ENCODE data around the gene IQCB1. TPM values are rescaled to one million over a fixed set of nuclear protein-coding genes. Genes with fewer than 3 reads are reported as not detected.
A peak's percentile ranks its signal among the peaks of the same experiment; 100 is the strongest.
"Not testable (repeated sequence)": the region's sequence is repeated elsewhere in the genome, so short reads cannot be mapped to it uniquely, and the experiment has no call there.

IQCB1 gene
- total RNA-seq, 1 experiment from 2014 or later, result 62.8 TPM

- Histone ChIP-seq H4K20me1 (ENCODE audit: insufficient read depth, low read depth, low read length) (no peaks in the 10 kb centered on the region), H3K4me1 (ENCODE audit: low read length) (peaks cover 10% of the 10 kb centered on the region; the same call in 1 of the 2 replicates), H3K4me2 (ENCODE audit: low read depth, low read length, poor library complexity, severe bottlenecking) (no peak overlapping the region), H3K9me3 (ENCODE audit: low read length) (no peaks in the 10 kb centered on the region), H3K36me3 (ENCODE audit: insufficient read depth, low read length) (peaks cover 76% of the 10 kb centered on the region), H3K9ac (ENCODE audit: low read length) (no peak overlapping the region), H3K27me3 (ENCODE audit: low read length) (no peaks in the 10 kb centered on the region), H3K9me2 (replicated peaks; ENCODE audit: insufficient read depth, low read length) (no peaks in the 10 kb centered on the region), H2AFZ (ENCODE audit: low read length) (no peak overlapping the region), H3K79me2 (ENCODE audit: low read length) (peaks cover 44% of the 10 kb centered on the region), H3K4me3 (ENCODE audit: low read length) (no peak overlapping the region), H3K27ac (ENCODE audit: low read length) (no peak overlapping the region)
- no peak for DNase-seq
These were observed 34.0 kb downstream of the IQCB1 start for GRCh38 chr3:121800906-121801305.

GRCh38 chr3:121796970-121797369 lies 37.9 kb downstream of the IQCB1 start:
- Histone ChIP-seq H3K4me1 (ENCODE audit: low read length) (peaks cover 43% of the 10 kb centered on the region), H3K27ac (ENCODE audit: low read length) (peak overlapping the region; percentile 10; the same call in 1 of the 2 replicates)

GRCh38 chr3:121794264-121794983 lies 40.4 kb downstream of the IQCB1 start:
- H3K27me3 ChIP-seq (ENCODE audit: low read length), result no peaks in the 10 kb centered on the region
- no peaks in the 10 kb centered on the region for H4K20me1 ChIP-seq (ENCODE audit: insufficient read depth, low read depth, low read length)
- no peak for DNase-seq
- no peaks in the 10 kb centered on the region for H3K9me2 ChIP-seq (replicated peaks; ENCODE audit: insufficient read depth, low read length)
- H3K9me3 ChIP-seq (ENCODE audit: low read length), result no peaks in the 10 kb centered on the region
- peak overlapping the region; percentile 66 for H3K4me2 ChIP-seq (ENCODE audit: low read depth, low read length, poor library complexity, severe bottlenecking)
- no peak overlapping the region for H2AFZ ChIP-seq (ENCODE audit: low read length)
- H3K9ac ChIP-seq (ENCODE audit: low read length), result 0 out of 2 replicates have a peak overlapping the region, but pooled peaks have one; percentile 34
- peaks cover 27% of the 10 kb centered on the region for H3K79me2 ChIP-seq (ENCODE audit: low read length)
- H3K4me3 ChIP-seq (ENCODE audit: low read length), result peak overlapping the region; percentile 42
- H3K4me1 ChIP-seq (ENCODE audit: low read length), result peaks cover 43% of the 10 kb centered on the region
- H3K36me3 ChIP-seq (ENCODE audit: insufficient read depth, low read length), result peaks cover 58% of the 10 kb centered on the region
- peak overlapping the region; percentile 87 for H3K27ac ChIP-seq (ENCODE audit: low read length)

More at GRCh38 chr3:121796970-121797369, 37.9 kb downstream of the IQCB1 start:
- Histone ChIP-seq H3K9ac (ENCODE audit: low read length) (no peak overlapping the region), H3K4me2 (ENCODE audit: low read depth, low read length, poor library complexity, severe bottlenecking) (no peak overlapping the region), H3K36me3 (ENCODE audit: insufficient read depth, low read length) (peaks cover 61% of the 10 kb centered on the region), H3K9me3 (ENCODE audit: low read length) (no peaks in the 10 kb centered on the region), H3K4me3 (ENCODE audit: low read length) (no peak overlapping the region), H3K9me2 (replicated peaks; ENCODE audit: insufficient read depth, low read length) (no peaks in the 10 kb centered on the region), H2AFZ (ENCODE audit: low read length) (no peak overlapping the region), H4K20me1 (ENCODE audit: insufficient read depth, low read depth, low read length) (no peaks in the 10 kb centered on the region), H3K79me2 (ENCODE audit: low read length) (peaks cover 44% of the 10 kb centered on the region), H3K27me3 (ENCODE audit: low read length) (no peaks in the 10 kb centered on the region)
- no peak for DNase-seq

GRCh38 chr3:121793078-121793477 lies 41.8 kb downstream of the IQCB1 start:
- Histone ChIP-seq H3K36me3 (ENCODE audit: insufficient read depth, low read length) (peaks cover 58% of the 10 kb centered on the region), H3K27ac (ENCODE audit: low read length) (peak overlapping the region; percentile 87)

GRCh38 chr3:121786485-121786884 lies 48.4 kb downstream of the IQCB1 start:
- no peaks in the 10 kb centered on the region for H4K20me1 ChIP-seq (ENCODE audit: insufficient read depth, low read depth, low read length)
- H3K27ac ChIP-seq (ENCODE audit: low read length), result no peak overlapping the region
- H3K9ac ChIP-seq (ENCODE audit: low read length), result no peak overlapping the region
- H3K27me3 ChIP-seq (ENCODE audit: low read length), result no peaks in the 10 kb centered on the region
- no peak overlapping the region for H3K4me2 ChIP-seq (ENCODE audit: low read depth, low read length, poor library complexity, severe bottlenecking)
- no peak overlapping the region for H2AFZ ChIP-seq (ENCODE audit: low read length)
- no peaks in the 10 kb centered on the region for H3K4me1 ChIP-seq (ENCODE audit: low read length)
- no peaks in the 10 kb centered on the region for H3K9me3 ChIP-seq (ENCODE audit: low read length)
- no peak overlapping the region for H3K4me3 ChIP-seq (ENCODE audit: low read length)
- H3K36me3 ChIP-seq (ENCODE audit: insufficient read depth, low read length), result peaks cover 76% of the 10 kb centered on the region
- H3K79me2 ChIP-seq (ENCODE audit: low read length), result peaks cover 8% of the 10 kb centered on the region; the same call in 1 of the 2 replicates
- DNase-seq, result no peak
- H3K9me2 ChIP-seq (replicated peaks; ENCODE audit: insufficient read depth, low read length), result no peaks in the 10 kb centered on the region

More at GRCh38 chr3:121793078-121793477, 41.8 kb downstream of the IQCB1 start:
- H3K9me3 ChIP-seq (ENCODE audit: low read length), result no peaks in the 10 kb centered on the region
- peaks cover 43% of the 10 kb centered on the region for H3K4me1 ChIP-seq (ENCODE audit: low read length)
- no peaks in the 10 kb centered on the region for H4K20me1 ChIP-seq (ENCODE audit: insufficient read depth, low read depth, low read length)
- no peak overlapping the region for H2AFZ ChIP-seq (ENCODE audit: low read length)
- H3K9ac ChIP-seq (ENCODE audit: low read length), result peak overlapping the region; percentile 34; the same call in 1 of the 2 replicates
- peak overlapping the region; percentile 66 for H3K4me2 ChIP-seq (ENCODE audit: low read depth, low read length, poor library complexity, severe bottlenecking)
- no peaks in the 10 kb centered on the region for H3K9me2 ChIP-seq (replicated peaks; ENCODE audit: insufficient read depth, low read length)
- H3K79me2 ChIP-seq (ENCODE audit: low read length), result peaks cover 20% of the 10 kb centered on the region
- H3K4me3 ChIP-seq (ENCODE audit: low read length), result peak overlapping the region; percentile 42
- DNase-seq, result no peak
- H3K27me3 ChIP-seq (ENCODE audit: low read length), result no peaks in the 10 kb centered on the region

- H2AFZ ChIP-seq (ENCODE audit: low read length); H3K27ac ChIP-seq (ENCODE audit: low read length); H3K9ac ChIP-seq (ENCODE audit: low read length); H3K9me3 ChIP-seq (ENCODE audit: low read length); H3K79me2 ChIP-seq (ENCODE audit: low read length); H3K4me1 ChIP-seq (ENCODE audit: low read length); H3K4me2 ChIP-seq (ENCODE audit: low read depth, low read length, poor library complexity, severe bottlenecking); H4K20me1 ChIP-seq (ENCODE audit: insufficient read depth, low read depth, low read length); H3K27me3 ChIP-seq (ENCODE audit: low read length); H3K4me3 ChIP-seq (ENCODE audit: low read length); DNase-seq; H3K9me2 ChIP-seq (replicated peaks; ENCODE audit: insufficient read depth, low read length): not testable (repeated sequence)
- H3K36me3 ChIP-seq (ENCODE audit: insufficient read depth, low read length), result peaks cover 74% of the 10 kb centered on the region
These were observed 52.1 kb downstream of the IQCB1 start for GRCh38 chr3:121782784-121783183.

GRCh38 chr3:121781611-121782010 lies 53.2 kb downstream of the IQCB1 start:
- Histone ChIP-seq H4K20me1 (ENCODE audit: insufficient read depth, low read depth, low read length) (no peaks in the 10 kb centered on the region), H3K27me3 (ENCODE audit: low read length) (no peaks in the 10 kb centered on the region), H3K79me2 (ENCODE audit: low read length) (no peaks in the 10 kb centered on the region), H3K4me2 (ENCODE audit: low read depth, low read length, poor library complexity, severe bottlenecking) (no peak overlapping the region), H2AFZ (ENCODE audit: low read length) (no peak overlapping the region), H3K27ac (ENCODE audit: low read length) (no peak overlapping the region), H3K4me3 (ENCODE audit: low read length) (no peak overlapping the region), H3K9me3 (ENCODE audit: low read length) (no peaks in the 10 kb centered on the region), H3K4me1 (ENCODE audit: low read length) (no peaks in the 10 kb centered on the region), H3K36me3 (ENCODE audit: insufficient read depth, low read length) (peaks cover 75% of the 10 kb centered on the region), H3K9me2 (replicated peaks; ENCODE audit: insufficient read depth, low read length) (no peaks in the 10 kb centered on the region), H3K9ac (ENCODE audit: low read length) (no peak overlapping the region)
- DNase-seq, result no peak

GRCh38 chr3:121775095-121775494 lies 59.8 kb downstream of the IQCB1 start:
- not testable (repeated sequence) for H3K4me1 ChIP-seq (ENCODE audit: low read length); DNase-seq; H4K20me1 ChIP-seq (ENCODE audit: insufficient read depth, low read depth, low read length); H3K4me3 ChIP-seq (ENCODE audit: low read length); H3K4me2 ChIP-seq (ENCODE audit: low read depth, low read length, poor library complexity, severe bottlenecking); H2AFZ ChIP-seq (ENCODE audit: low read length); H3K27ac ChIP-seq (ENCODE audit: low read length); H3K9ac ChIP-seq (ENCODE audit: low read length); H3K27me3 ChIP-seq (ENCODE audit: low read length); H3K9me2 ChIP-seq (replicated peaks; ENCODE audit: insufficient read depth, low read length); H3K9me3 ChIP-seq (ENCODE audit: low read length); H3K79me2 ChIP-seq (ENCODE audit: low read length)
- peaks cover 59% of the 10 kb centered on the region for H3K36me3 ChIP-seq (ENCODE audit: insufficient read depth, low read length)
